Neural cell (in vitro differentiated cells): Measurements from ENCODE around the gene CEP72. TPM values are rescaled to one million over a fixed set of nuclear protein-coding genes. Genes with fewer than 3 reads are reported as not detected.

ENCODE experiments used
- H2AFZ ChIP-seq: fragments of 200-600, 300-800 bp; sonication (generic), shearing (Covaris generic); 2 replicates; pipeline ENCODE4 v1.6.0; 2014; ENCODE audit warnings: low read depth, mild to moderate bottlenecking, antibody characterized with exemption, low read length, moderate library complexity
- H3F3A ChIP-seq: fragments of 200-600 bp; shearing (Covaris generic); 2 replicates; pipeline ENCODE4 v1.6.1; 2016; ENCODE audit warnings: mild to moderate bottlenecking, moderate library complexity, mixed read lengths, antibody characterized with exemption, low read length; ENCODE audit not compliant: insufficient read depth, poor library complexity, severe bottlenecking
- H3K27ac ChIP-seq: fragments of 200-600, 300-800 bp; sonication (generic), shearing (Covaris generic); 2 replicates; pipeline ENCODE4 v1.5.1; 2014; ENCODE audit warnings: mild to moderate bottlenecking, low read length, moderate library complexity
- H3K27me3 ChIP-seq: fragments of 300-800, 200-600 bp; sonication (generic), shearing (Covaris generic); 2 replicates; pipeline ENCODE4 v1.6.0; 2014; ENCODE audit warnings: mild to moderate bottlenecking, low read depth, low read length, moderate library complexity; ENCODE audit not compliant: insufficient read depth
- H3K36me3 ChIP-seq: fragments of 300-800, 200-600 bp; sonication (generic), shearing (Covaris generic); 2 replicates; pipeline ENCODE4 v1.5.1; 2014; ENCODE audit warnings: mild to moderate bottlenecking, antibody characterized with exemption, low read length, moderate library complexity; ENCODE audit not compliant: insufficient read depth
- H3K4me2 ChIP-seq: fragments of 300-800, 200-600 bp; sonication (generic), shearing (Covaris generic); 2 replicates; pipeline ENCODE4 v1.6.0; 2014; ENCODE audit warnings: mild to moderate bottlenecking, low read length
- H3K4me3 ChIP-seq: fragments of 300-800, 200-600 bp; sonication (generic), shearing (Covaris generic); 2 replicates; pipeline ENCODE4 v1.5.1; 2014; ENCODE audit warnings: mild to moderate bottlenecking, low read length, moderate library complexity
- H3K79me2 ChIP-seq: fragments of 200-600 bp; shearing (Covaris generic); replicated peaks from 2 replicates; pipeline ENCODE4 v1.6.0; 2014; ENCODE audit warnings: mild to moderate bottlenecking, low read length, moderate library complexity; ENCODE audit not compliant: insufficient read depth
- H3K9ac ChIP-seq: fragments of 300-800, 200-600 bp; sonication (generic), shearing (Covaris generic); 2 replicates; pipeline ENCODE4 v1.6.1; 2016; ENCODE audit warnings: mild to moderate bottlenecking, low read length, mixed read lengths
- H3K9me2 ChIP-seq: fragments of 200-600 bp; shearing (Covaris generic); 2 replicates; pipeline ENCODE4 v1.6.1; 2016; ENCODE audit warnings: mild to moderate bottlenecking, low read length, mixed read lengths; ENCODE audit not compliant: insufficient read depth
- H3K9me3 ChIP-seq: fragments of 200-600, 300-800 bp; sonication (generic), shearing (Covaris generic); 2 replicates; pipeline ENCODE4 v1.6.1; 2016; ENCODE audit warnings: mild to moderate bottlenecking, mixed run types, low read length, moderate library complexity, mixed read lengths
- H4K20me1 ChIP-seq: fragments of 200-600 bp; shearing (Covaris generic); 2 replicates; pipeline ENCODE4 v1.6.1; 2016; ENCODE audit warnings: mild to moderate bottlenecking, mixed run types; ENCODE audit not compliant: insufficient read depth
- CTCF ChIP-seq: fragments of 450-650 bp; IDR thresholded peaks from 2 replicates; pipeline ENCODE4 v1.5.1; 2014; ENCODE audit warnings: antibody characterized with exemption, mild to moderate bottlenecking, moderate library complexity; ENCODE audit not compliant: poor library complexity, severe bottlenecking
- EP300 ChIP-seq: fragments of 450-650 bp; conservative IDR thresholded peaks from 2 replicates; pipeline ENCODE4 v1.6.1; 2014; ENCODE audit warnings: antibody characterized with exemption, mild to moderate bottlenecking, moderate library complexity; ENCODE audit not compliant: poor library complexity, severe bottlenecking
- EZH2 ChIP-seq: fragments of 200-600, 300-800 bp; shearing (Covaris generic), sonication (generic); IDR thresholded peaks from 2 replicates; pipeline ENCODE4 v1.6.1; 2014; ENCODE audit warnings: antibody characterized with exemption, low read length, borderline replicate concordance, mild to moderate bottlenecking; ENCODE audit not compliant: insufficient read depth, poor library complexity, severe bottlenecking
- MXI1 ChIP-seq: fragments of 450-650 bp; conservative IDR thresholded peaks from 2 replicates; pipeline ENCODE4 v1.6.1; 2014; ENCODE audit warnings: antibody characterized with exemption, mild to moderate bottlenecking; ENCODE audit not compliant: poor library complexity, severe bottlenecking
- POLR2AphosphoS5 ChIP-seq: IDR thresholded peaks from 2 replicates; pipeline ENCODE4 v1.6.1; 2012
- RAD21 ChIP-seq: fragments of 450-650 bp; conservative IDR thresholded peaks from 2 replicates; pipeline ENCODE4 v1.6.1; 2014; ENCODE audit warnings: antibody characterized with exemption, mild to moderate bottlenecking, moderate library complexity
- REST ChIP-seq: IDR thresholded peaks from 2 replicates; pipeline ENCODE4 v1.6.1; 2012; ENCODE audit warnings: borderline replicate concordance
- SMC3 ChIP-seq: fragments of 450-650 bp; conservative IDR thresholded peaks from 2 replicates; pipeline ENCODE4 v1.6.1; 2014; ENCODE audit warnings: antibody characterized with exemption, mild to moderate bottlenecking, moderate library complexity; ENCODE audit not compliant: poor library complexity
- TAF1 ChIP-seq: IDR thresholded peaks from 2 replicates; pipeline ENCODE4 v1.6.1; 2012; ENCODE audit warnings: low read depth
- polyA plus RNA-seq: library from polyadenylated mRNA; depleted of rRNA; stranded (reverse); fragments of >200 nt; gene quantifications from 2 replicates; pipeline ENCODE4 v1.2.3, GENCODE V29; 2014

The CEP72 gene
- polyA plus RNA-seq, 1 donor from 2014 or later, result 5.9 TPM

- H3K36me3 ChIP-seq, result no peaks in the 10 kb centered on the region
- H3K4me3 ChIP-seq, result no peak overlapping the region
- H3K79me2 ChIP-seq, result no peaks in the 10 kb centered on the region
- no peak overlapping the region for H2AFZ ChIP-seq
- H3K9me3 ChIP-seq, result peaks cover 6% of the 10 kb centered on the region
- H3F3A ChIP-seq, result no peaks in the 10 kb centered on the region
- no peak for TF ChIP-seq EZH2
- TF ChIP-seq POLR2AphosphoS5, result no peak
- no peak for TF ChIP-seq SMC3
- TF ChIP-seq REST, result no peak
- no peak for TF ChIP-seq EP300
- no peak for TF ChIP-seq MXI1
- no peak for TF ChIP-seq TAF1
- TF ChIP-seq RAD21, result no peak
- TF ChIP-seq CTCF, result no peak
- H3K4me2 ChIP-seq, result no peak overlapping the region
- H3K9me2 ChIP-seq, result no peaks in the 10 kb centered on the region
- no peaks in the 10 kb centered on the region for H4K20me1 ChIP-seq
- no peaks in the 10 kb centered on the region for H3K27me3 ChIP-seq
- H3K9ac ChIP-seq, result no peak overlapping the region
- H3K27ac ChIP-seq, result no peak overlapping the region
These were observed 39.6 kb upstream of the CEP72 start for GRCh38 chr5:572398-573019.

- no peaks in the 10 kb centered on the region for H3K36me3 ChIP-seq
- no peak overlapping the region for H2AFZ ChIP-seq
- no peak overlapping the region for H3K4me2 ChIP-seq
- H3K27ac ChIP-seq, result no peak overlapping the region
- H3K4me3 ChIP-seq, result no peak overlapping the region
- H3K9ac ChIP-seq, result no peak overlapping the region
- H3K9me2 ChIP-seq, result no peaks in the 10 kb centered on the region
- no peaks in the 10 kb centered on the region for H3F3A ChIP-seq
- H4K20me1 ChIP-seq, result no peaks in the 10 kb centered on the region
- no peaks in the 10 kb centered on the region for H3K27me3 ChIP-seq
- no peak for TF ChIP-seq TAF1
- no peak for TF ChIP-seq CTCF
- no peak for TF ChIP-seq POLR2AphosphoS5
- no peak for TF ChIP-seq MXI1
- TF ChIP-seq RAD21, result no peak
- TF ChIP-seq REST, result no peak
- no peak for TF ChIP-seq SMC3
- no peak for TF ChIP-seq EP300
- TF ChIP-seq EZH2, result no peak
- H3K79me2 ChIP-seq, result no peaks in the 10 kb centered on the region
- H3K9me3 ChIP-seq, result peaks cover 6% of the 10 kb centered on the region
These were observed 38.9 kb upstream of the CEP72 start for GRCh38 chr5:573206-573605.
